Prostate gland (tissue), 2 donors: ENCODE measurements around the gene ETV6.

Experiments
- POLR2A ChIP-seq: fragments of 450-650 bp; IDR thresholded peaks from one replicate; pipeline ENCODE4 v1.6.1; 2016; ENCODE audit warnings: antibody characterized with exemption, mild to moderate bottlenecking
- POLR2AphosphoS5 ChIP-seq: sonication (generic); formaldehyde crosslinking; IDR thresholded peaks from one replicate; pipeline ENCODE4 v1.6.1; 2017; ENCODE audit warnings: antibody characterized with exemption
- TF ChIP-seq, protein P1 (sequence below), 4 experiments: fragments of 200-600 bp in 2 of 4; fragments of 450-650 bp in 2 of 4; sonication (generic) in 2 of 4; IDR thresholded peaks; 1 replicate in 3 of 4; 2 replicates in 1 of 4; pipeline ENCODE4 v1.5.1; 2016 to 2019; ENCODE audit warnings: antibody characterized with exemption in 4 of 4, mild to moderate bottlenecking in 2 of 4, moderate library complexity in 2 of 4

DNA sequence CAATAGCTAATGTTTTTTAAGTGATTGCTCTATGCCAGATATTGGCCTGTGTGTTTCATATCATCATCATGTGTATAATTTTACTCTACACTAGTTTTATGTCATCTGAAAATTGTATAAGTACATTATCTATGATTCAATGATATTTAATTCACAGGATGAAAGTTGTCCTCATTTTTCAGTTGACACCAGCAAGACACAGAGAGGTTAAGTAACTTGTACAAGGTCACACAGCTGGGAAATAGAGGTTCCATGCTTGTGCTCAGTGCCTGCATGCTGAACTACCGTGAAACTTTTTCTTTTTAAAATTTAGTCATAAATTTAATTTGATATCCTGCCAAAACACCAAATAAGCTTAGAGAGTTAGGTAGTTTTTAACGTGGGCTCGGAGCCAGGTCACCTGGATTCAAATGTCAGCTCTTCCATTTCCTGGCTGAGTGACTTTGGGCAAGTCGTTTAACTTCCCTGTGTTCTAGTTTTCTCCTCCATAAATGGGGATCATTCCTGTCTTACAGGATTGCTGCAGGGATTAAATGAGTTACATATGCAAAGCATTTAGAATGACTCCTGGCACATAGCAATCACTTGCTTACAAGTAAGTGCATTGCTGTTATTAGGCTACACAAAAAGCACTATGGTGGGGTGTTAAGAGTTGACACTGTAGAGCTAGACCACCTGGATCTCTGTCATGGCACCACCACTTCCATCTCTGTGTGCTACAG lies 183.9 kb downstream of the ETV6 start:
- TF ChIP-seq, protein P1, sequence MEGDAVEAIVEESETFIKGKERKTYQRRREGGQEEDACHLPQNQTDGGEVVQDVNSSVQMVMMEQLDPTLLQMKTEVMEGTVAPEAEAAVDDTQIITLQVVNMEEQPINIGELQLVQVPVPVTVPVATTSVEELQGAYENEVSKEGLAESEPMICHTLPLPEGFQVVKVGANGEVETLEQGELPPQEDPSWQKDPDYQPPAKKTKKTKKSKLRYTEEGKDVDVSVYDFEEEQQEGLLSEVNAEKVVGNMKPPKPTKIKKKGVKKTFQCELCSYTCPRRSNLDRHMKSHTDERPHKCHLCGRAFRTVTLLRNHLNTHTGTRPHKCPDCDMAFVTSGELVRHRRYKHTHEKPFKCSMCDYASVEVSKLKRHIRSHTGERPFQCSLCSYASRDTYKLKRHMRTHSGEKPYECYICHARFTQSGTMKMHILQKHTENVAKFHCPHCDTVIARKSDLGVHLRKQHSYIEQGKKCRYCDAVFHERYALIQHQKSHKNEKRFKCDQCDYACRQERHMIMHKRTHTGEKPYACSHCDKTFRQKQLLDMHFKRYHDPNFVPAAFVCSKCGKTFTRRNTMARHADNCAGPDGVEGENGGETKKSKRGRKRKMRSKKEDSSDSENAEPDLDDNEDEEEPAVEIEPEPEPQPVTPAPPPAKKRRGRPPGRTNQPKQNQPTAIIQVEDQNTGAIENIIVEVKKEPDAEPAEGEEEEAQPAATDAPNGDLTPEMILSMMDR (IDR thresholded peaks at IDR 0.05), result no peak
- no peak for TF ChIP-seq POLR2A
- no peak for TF ChIP-seq POLR2AphosphoS5
